K562 (cell line): Measurements from ENCODE around the gene ZC3H10. TPM values are rescaled to one million over a fixed set of nuclear protein-coding genes. Genes with fewer than 3 reads are reported as not detected.

ENCODE experiments used
- CBX1 ChIP-seq: sonication (generic); IDR thresholded peaks from 2 replicates; pipeline ENCODE4 v1.6.1; 2016; ENCODE audit warnings: antibody characterized with exemption, low read depth, mild to moderate bottlenecking
- CCNT2 ChIP-seq: IDR thresholded peaks from 2 replicates; pipeline ENCODE4 v1.6.1; 2011; ENCODE audit warnings: borderline replicate concordance, low read depth, mild to moderate bottlenecking, moderate library complexity, mixed read lengths, low read length; ENCODE audit not compliant: insufficient read length; ENCODE audit errors: extremely low read depth
- COPS2 ChIP-seq: fragments of 450-650 bp; conservative IDR thresholded peaks from 2 replicates; pipeline ENCODE4 v1.6.1; 2016; ENCODE audit warnings: mild to moderate bottlenecking, moderate library complexity
- DPF2 ChIP-seq: fragments of 450-650 bp; IDR thresholded peaks from 2 replicates; pipeline ENCODE4 v1.6.1; 2016
- ETV6 ChIP-seq, 3 experiments: fragments of 150-350 bp in 1 of 3; sonication (generic) in 1 of 3; formaldehyde crosslinking in 1 of 3; IDR thresholded peaks; 2 replicates each; pipeline versions ENCODE4 v1.6.1 to v1.8.0; 2014 to 2022; ENCODE audit warnings: borderline replicate concordance in 2 of 3, low read depth in 2 of 3, antibody characterized with exemption in 1 of 3, low read length in 1 of 3, mild to moderate bottlenecking in 1 of 3, missing genetic modification reagents in 1 of 3
- HIVEP1 ChIP-seq: fragments of 250-450 bp; sonication (Bioruptor Pico); IDR thresholded peaks from 2 replicates; pipeline ENCODE4 v1.4.0; 2020; ENCODE audit warnings: mild to moderate bottlenecking
- HMG20A ChIP-seq: fragments of 450-650 bp; formaldehyde crosslinking; conservative IDR thresholded peaks from 2 replicates; pipeline ENCODE4 v1.4.0; 2020; ENCODE audit warnings: mild to moderate bottlenecking, mixed read lengths
- NFE2 ChIP-seq: IDR thresholded peaks from 2 replicates; pipeline ENCODE4 v1.6.1; 2014; ENCODE audit warnings: antibody characterized with exemption, low read depth
- NR3C1 ChIP-seq: sonication (generic); formaldehyde crosslinking; IDR thresholded peaks from 2 replicates; pipeline ENCODE4 v1.8.1; 2022; ENCODE audit warnings: missing genetic modification reagents
- POLR2A ChIP-seq: fragments of 450-650 bp; conservative IDR thresholded peaks from 2 replicates; pipeline ENCODE4 v1.6.1; 2016
- POLR2H ChIP-seq: IDR thresholded peaks from 2 replicates; pipeline ENCODE4 v1.6.1; 2016; ENCODE audit warnings: missing genetic modification characterization, low read depth, mild to moderate bottlenecking, control low read depth, missing compliant biosample characterization, moderate library complexity
- PTTG1 ChIP-seq: fragments of 450-650 bp; IDR thresholded peaks from 2 replicates; pipeline ENCODE4 v1.6.1; 2016; ENCODE audit warnings: low read depth, mild to moderate bottlenecking, missing genetic modification characterization, missing compliant biosample characterization
- SAP30 ChIP-seq: fragments of 200-600 bp; sonication (generic); IDR thresholded peaks from 2 replicates; pipeline ENCODE4 v1.6.1; 2012; ENCODE audit warnings: borderline replicate concordance, low read depth, mild to moderate bottlenecking, moderate library complexity, low read length, control low read depth, inconsistent platforms; ENCODE audit not compliant: insufficient read depth, poor library complexity, severe bottlenecking
- SIN3B ChIP-seq: fragments of 450-650 bp; IDR thresholded peaks from 2 replicates; pipeline ENCODE4 v1.6.1; 2017; ENCODE audit warnings: low read depth, mild to moderate bottlenecking, moderate library complexity
- SREBF1 ChIP-seq: fragments of 150-350 bp; IDR thresholded peaks from 2 replicates; pipeline ENCODE4 v1.6.1; 2014; ENCODE audit warnings: antibody characterized with exemption, low read depth, low read length, borderline replicate concordance
- ZNF274 ChIP-seq: IDR thresholded peaks from 2 replicates; pipeline ENCODE4 v1.6.1; 2011; ENCODE audit warnings: low read depth, mild to moderate bottlenecking, low read length, moderate library complexity, borderline replicate concordance
- polyA plus RNA-seq, 8 experiments: library from polyadenylated mRNA; depleted of rRNA in 4 of 8; stranded (reverse) in 5 of 8; unstranded in 3 of 8; fragments of >200 nt; fragmentation: Nextera tagmentation in 2 of 8; fragmentation: Illumina TruSeq in 1 of 8; extraction: Ambion mirVana in 2 of 8; extraction: Trizol in 1 of 8; gene quantifications; 2 replicates each; pipeline versions ENCODE4 v1.2.1 to v1.2.3, GENCODE V29; 2011 to 2014; ENCODE audit warnings: inconsistent platforms in 1 of 8, missing spikeins in 1 of 8
- total RNA-seq, 7 experiments: library from RNA; depleted of rRNA in 6 of 7; stranded (reverse); fragments of >200 nt in 6 of 7; fragmentation: Illumina TruSeq in 2 of 7; extraction: Trizol in 2 of 7; gene quantifications; 2 replicates each; pipeline versions ENCODE4 v1.2.1 to v1.2.3, GENCODE V29; 2011 to 2021; ENCODE audit warnings: low replicate concordance in 1 of 7
- TF ChIP-seq, protein P1 (sequence below), 3 experiments: fragments of 200-800 bp in 1 of 3; sonication (Bioruptor generic) in 1 of 3; sonication (generic) in 1 of 3; formaldehyde crosslinking in 1 of 3; IDR thresholded peaks; 2 replicates each; pipeline versions ENCODE4 v1.6.1 to v1.8.0; 2016 to 2022; ENCODE audit warnings: mild to moderate bottlenecking in 2 of 3, missing compliant biosample characterization in 2 of 3, missing genetic modification characterization in 2 of 3, missing genetic modification reagents in 1 of 3
- TF ChIP-seq, protein P2 (sequence below): fragments of 250-450 bp; sonication (Bioruptor Pico); IDR thresholded peaks from 2 replicates; pipeline ENCODE4 v1.4.0; 2020; ENCODE audit warnings: borderline replicate concordance
- TF ChIP-seq, protein P3 (sequence below): conservative IDR thresholded peaks from 2 replicates; pipeline ENCODE4 v1.6.1; 2011; ENCODE audit warnings: low read depth, mild to moderate bottlenecking, low read length; ENCODE audit not compliant: control insufficient read depth
- TF ChIP-seq, protein P4 (sequence below): fragments of 450-650 bp; IDR thresholded peaks from 2 replicates; pipeline ENCODE4 v1.6.1; 2018; ENCODE audit warnings: mild to moderate bottlenecking, low read depth; ENCODE audit not compliant: partially characterized antibody

ZC3H10 gene
- total and polyA plus RNA-seq, 9 of the 15 experiments (the other 6 are each of a cell fraction or from before 2014, with no cell fraction given) = 0.31 to 4.1 (median 1.6) TPM

DNA sequence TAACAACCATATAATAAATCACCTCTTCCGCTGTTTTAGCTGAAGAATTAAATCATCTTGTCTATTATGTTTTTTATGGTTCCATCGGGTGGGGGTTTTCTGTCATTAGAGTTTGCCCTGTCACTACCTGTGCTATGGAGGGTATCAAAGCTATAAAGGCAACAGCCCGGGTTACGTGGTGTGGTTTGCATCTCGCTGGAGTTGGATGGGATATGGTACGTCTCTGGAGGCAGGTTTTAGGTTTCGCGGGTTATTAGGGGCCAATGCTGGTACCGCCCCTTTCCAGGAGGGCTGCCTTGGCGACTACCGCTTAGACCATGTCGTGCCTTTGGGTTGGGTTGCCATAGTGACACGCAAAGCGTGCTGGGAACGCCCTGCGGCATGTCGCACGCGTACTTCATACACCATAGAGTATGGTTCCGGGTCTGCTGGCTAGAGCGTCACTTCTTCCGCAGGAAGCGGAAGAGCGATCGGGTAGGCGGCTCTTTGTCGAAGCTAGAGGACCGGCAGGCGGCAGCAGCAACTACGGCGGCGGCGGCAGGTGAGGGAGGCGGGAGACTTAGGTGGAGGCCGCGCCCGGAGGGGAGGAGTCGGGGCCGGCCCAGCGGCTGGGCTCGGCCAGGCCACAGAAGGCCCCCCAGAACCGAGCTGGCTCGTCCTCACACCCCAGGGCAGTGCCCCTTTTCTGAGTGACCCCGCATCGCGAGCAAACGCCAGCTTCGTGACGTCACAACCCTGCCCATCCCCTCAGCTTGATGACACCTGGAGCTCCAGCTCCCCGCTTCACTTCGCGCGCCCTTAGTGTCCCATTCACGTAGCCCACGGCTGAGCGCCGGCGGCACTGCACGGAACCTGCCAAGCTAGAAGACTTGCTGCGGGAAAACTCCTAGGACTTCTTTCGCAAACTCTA, at the start of gene ZC3H10 (continued):
- peak; percentile 35 for TF ChIP-seq SAP30
- TF ChIP-seq POLR2A = peak; percentile 99
- 0 out of 2 replicates have a peak, but pooled peaks have one; percentile 62 for TF ChIP-seq HIVEP1
- TF ChIP-seq DPF2 = 0 out of 2 replicates have a peak, but pooled peaks have one; percentile 48
- peak; percentile 58; the same call in 1 of the 2 replicates for TF ChIP-seq CBX1
- TF ChIP-seq, protein P1, sequence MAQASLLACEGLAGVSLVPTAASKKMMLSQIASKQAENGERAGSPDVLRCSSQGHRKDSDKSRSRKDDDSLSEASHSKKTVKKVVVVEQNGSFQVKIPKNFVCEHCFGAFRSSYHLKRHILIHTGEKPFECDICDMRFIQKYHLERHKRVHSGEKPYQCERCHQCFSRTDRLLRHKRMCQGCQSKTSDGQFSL (CRISPR knock-in tag; IDR thresholded peaks at IDR 0.05) = 0 out of 2 replicates have a peak, but pooled peaks have one; percentile 53
- TF ChIP-seq, protein P1 (tag; IDR thresholded peaks at IDR 0.05) = no peak
- peak; percentile 98 to 99 for TF ChIP-seq ETV6 (IDR thresholded peaks at IDR 0.05; ENCODE audit: borderline replicate concordance in 1 of 2, low read depth in 2 of 2, low read length in 1 of 2)
- TF ChIP-seq ETV6 (CRISPR knock-in tag; IDR thresholded peaks at IDR 0.05; ENCODE audit: borderline replicate concordance) = no peak
- TF ChIP-seq, protein P2, sequence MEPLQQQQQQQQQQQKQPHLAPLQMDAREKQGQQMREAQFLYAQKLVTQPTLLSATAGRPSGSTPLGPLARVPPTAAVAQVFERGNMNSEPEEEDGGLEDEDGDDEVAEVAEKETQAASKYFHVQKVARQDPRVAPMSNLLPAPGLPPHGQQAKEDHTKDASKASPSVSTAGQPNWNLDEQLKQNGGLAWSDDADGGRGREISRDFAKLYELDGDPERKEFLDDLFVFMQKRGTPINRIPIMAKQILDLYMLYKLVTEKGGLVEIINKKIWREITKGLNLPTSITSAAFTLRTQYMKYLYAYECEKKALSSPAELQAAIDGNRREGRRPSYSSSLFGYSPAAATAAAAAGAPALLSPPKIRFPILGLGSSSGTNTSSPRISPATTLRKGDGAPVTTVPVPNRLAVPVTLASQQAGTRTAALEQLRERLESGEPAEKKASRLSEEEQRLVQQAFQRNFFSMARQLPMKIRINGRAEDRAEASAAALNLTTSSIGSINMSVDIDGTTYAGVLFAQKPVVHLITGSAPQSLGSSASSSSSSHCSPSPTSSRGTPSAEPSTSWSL (CRISPR knock-in tag) = no peak
- TF ChIP-seq COPS2 = no peak
- peak; percentile 90 for TF ChIP-seq CCNT2
- TF ChIP-seq SREBF1 = 0 out of 2 replicates have a peak, but pooled peaks have one; percentile 57
- TF ChIP-seq, protein P3, sequence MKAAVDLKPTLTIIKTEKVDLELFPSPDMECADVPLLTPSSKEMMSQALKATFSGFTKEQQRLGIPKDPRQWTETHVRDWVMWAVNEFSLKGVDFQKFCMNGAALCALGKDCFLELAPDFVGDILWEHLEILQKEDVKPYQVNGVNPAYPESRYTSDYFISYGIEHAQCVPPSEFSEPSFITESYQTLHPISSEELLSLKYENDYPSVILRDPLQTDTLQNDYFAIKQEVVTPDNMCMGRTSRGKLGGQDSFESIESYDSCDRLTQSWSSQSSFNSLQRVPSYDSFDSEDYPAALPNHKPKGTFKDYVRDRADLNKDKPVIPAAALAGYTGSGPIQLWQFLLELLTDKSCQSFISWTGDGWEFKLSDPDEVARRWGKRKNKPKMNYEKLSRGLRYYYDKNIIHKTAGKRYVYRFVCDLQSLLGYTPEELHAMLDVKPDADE = peak; percentile 76
- no peak for TF ChIP-seq NR3C1
- no peak for TF ChIP-seq HMG20A (CRISPR knock-in tag)
- TF ChIP-seq SIN3B = peak; percentile 60; the same call in 1 of the 2 replicates
- peak; percentile 95 for TF ChIP-seq POLR2H (tag)
- 0 out of 2 replicates have a peak, but pooled peaks have one; percentile 1 for TF ChIP-seq NFE2
- no peak; the same call in 1 of the 2 replicates for TF ChIP-seq ZNF274
- TF ChIP-seq, protein P4, sequence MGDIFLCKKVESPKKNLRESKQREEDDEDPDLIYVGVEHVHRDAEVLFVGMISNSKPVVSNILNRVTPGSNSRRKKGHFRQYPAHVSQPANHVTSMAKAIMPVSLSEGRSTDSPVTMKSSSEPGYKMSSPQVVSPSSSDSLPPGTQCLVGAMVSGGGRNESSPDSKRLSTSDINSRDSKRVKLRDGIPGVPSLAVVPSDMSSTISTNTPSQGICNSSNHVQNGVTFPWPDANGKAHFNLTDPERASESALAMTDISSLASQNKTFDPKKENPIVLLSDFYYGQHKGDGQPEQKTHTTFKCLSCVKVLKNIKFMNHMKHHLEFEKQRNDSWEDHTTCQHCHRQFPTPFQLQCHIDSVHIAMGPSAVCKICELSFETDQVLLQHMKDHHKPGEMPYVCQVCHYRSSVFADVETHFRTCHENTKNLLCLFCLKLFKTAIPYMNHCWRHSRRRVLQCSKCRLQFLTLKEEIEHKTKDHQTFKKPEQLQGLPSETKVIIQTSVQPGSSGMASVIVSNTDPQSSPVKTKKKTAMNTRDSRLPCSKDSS = no peak
- TF ChIP-seq PTTG1 (tag) = no peak
